ENCODE measurements around the gene NTNG2.

The NTNG2 gene

DNA sequence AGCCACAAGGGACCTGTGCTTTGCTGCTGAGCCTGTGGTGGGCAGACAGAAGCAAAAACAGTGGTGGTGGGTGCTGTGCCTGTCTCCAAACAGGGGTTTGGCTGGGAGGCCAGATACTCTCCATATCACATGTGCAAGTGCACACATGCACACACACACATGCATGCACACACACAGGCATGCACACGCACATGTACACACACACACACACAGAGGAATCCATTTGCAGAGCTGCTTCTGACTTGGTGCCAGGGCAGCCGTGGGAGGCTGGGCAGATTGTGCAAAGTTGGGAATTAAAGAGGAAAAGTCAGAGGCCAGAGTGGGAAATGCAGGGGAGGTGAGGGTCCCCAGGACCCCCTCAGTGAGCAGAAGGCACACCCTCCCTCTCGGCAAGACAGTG, 71.3 kb downstream of the NTNG2 start:
- DNase-seq: no peak

DNA sequence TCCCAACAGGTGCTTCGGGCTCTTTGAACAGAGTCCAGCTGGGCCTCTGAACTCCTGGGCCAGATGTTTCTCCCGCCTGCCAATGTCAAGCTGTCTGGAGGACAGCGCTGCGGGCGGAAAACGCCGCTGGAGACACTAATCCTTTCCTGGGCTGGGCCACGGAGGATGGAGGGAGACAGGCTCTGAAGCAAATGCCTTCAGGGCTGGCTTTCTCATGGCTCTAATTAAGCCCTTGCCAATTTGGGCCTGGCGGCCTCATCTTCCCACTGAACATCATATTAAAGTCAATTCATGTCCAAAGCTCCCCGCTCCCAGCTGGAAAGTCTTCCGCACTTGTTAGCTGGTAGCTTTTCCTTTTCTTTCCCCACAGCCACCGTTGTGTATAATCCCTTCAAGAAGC, 72.7 kb downstream of the NTNG2 start:
- DNase-seq: no peak

DNA sequence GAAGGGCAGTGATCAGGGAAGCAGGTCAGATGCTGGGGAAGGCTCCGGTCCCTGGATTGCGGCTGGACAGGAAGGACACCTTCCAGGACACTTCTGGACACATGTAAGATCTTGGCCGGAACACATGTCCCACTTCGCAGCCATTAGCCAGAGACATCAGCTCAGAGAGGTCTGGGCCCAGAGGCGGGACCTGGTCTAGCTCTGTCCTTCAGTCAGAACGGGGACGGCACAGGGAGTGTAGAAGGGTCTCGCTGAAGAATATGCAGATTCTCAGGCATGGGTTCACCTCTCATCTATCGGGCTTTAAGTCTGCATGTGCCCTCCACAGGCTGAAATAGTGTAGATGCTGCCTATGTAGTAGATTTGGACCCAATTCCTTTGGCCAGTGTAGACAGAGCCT, 73.3 kb downstream of the NTNG2 start:
- no peak for DNase-seq

DNA sequence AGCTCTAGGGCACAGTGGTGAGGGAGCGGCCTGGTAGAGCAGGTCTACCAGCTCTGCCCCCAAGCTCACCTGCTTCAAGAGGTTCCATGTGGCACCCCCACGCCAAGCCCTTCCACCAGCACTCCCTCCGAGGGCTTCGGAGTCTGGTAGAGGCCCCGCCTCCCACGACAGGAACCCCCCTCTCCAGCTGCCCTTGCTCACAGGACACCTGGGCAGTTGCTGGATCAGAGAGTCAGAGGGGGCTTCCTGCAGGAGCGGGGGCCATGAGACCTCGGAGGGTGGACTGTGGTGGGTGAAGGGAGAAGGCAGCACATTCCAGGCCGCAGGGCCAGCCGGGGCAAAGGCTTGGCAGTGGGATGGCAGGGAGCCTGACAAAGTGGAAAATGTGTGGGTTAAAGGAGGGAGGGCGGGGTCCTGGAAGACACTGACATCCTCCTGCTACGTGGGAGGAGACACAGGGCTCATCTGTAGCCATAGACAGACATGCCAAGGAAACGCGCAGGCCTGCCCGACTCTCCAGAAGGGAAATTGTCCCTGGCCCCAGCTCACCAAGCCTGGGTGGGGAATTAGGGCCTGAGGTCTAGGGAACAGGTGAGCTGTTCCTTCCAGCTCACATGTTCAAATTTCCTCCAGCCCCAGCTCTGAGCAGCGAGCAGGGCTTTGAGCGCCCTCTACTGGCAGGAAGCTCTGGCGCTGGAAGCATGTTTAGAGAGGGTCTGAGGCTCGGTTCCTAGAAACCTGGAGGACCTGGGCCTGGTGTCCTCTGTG, 74.2 kb downstream of the NTNG2 start:
- DNase-seq: peak in 54 of 58 donors; percentile 37 to 90 (median 62)

DNA sequence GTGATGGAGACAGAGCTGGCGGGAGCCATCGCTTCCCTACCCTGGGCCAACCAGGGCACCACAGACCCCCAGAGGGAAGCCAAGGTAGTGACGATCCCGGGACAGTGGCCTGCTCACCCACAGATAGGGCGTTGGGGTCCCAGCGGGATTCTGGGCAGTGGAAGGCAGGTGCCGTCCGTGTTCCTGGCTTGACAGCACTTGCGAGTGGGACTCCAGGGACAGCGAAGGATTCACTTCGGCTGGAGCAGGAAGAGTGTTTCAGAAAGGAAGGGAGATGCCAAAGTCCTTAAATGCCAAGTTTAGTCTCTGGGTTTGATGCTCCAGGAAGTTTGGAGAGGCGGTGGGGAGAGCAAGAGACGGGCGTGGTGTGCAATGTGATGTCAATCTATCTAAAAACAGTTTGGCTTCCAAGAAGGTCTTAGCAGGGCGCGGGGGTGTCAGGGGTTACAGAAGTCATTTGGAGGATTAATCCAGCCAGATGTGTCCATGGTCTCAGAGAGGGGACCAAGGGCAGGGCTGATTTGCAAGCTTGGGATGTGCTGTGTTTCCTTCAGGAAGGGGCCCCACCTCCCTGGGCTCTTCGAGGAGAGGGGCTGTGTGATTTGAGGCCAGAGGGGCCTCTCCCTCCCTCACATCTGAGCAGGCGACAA, 74.9 kb downstream of the NTNG2 start:
- no peak for DNase-seq

DNA sequence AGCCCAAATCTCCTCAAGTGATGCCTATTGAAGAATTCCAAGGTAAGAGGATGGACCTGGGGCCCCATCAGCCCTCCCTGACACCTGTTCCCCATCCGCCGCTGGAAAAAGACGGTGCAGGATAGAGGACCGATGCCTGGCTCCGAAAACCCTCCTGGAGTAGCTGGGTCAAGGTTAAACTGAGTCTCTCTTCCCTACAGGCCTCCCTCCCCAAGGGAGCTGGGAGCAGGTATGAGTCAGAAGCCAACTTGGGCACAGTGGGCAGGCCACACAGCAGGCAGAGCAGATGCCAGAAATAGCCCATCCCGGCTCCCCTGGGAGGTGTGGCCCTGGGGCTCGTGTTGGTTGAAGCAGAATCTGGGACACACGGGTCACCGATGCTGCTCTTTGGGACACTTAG, 75.6 kb downstream of the NTNG2 start:
- DNase-seq: peak in 1 of 58 donors; percentile 15

DNA sequence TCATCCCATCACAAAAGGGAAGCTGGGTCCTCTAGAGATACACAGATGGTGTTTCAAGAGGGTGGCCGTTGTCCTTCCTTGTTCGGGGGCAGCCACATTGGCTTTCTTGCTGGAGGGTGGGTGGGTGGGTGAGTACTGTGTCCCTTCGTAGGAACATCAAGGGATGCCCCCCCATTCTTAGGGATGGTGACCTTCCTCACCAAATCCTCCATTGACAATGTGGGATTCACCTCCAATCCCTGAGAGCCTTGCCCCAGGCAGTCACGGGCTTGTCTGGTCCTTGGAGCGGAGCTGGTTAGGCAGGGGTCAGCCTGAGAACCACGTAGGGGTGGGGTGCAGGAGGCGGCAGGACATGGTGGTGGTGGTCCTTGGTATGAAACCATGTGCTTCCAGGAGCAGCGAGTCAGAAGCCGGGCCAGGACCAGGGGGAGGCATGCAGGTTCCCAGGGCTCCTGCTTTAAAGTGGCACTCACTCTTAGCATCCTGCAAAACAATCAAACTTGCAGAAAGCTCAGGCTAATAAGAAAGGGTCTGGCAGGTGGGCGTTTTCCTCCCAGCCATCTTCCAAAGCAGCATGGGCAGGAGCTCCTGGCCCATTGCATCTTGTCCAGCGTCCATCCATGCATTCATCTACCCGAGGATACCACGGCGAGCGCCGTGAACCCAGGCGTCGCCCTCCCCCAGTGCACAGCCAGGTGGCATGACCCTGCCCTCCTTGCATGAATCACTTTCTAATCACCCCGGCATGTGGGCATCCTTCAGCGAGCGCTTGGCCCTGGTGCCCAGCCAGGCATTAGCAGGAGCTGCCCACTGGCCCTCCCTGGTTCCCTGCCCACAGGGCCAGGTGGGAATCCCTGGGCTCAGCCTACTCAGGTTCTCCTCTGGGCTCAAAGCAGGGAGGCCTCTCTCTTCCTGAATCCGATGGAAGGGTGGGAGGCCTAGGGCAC, 76.4 kb downstream of the NTNG2 start:
- no peak for DNase-seq

DNA sequence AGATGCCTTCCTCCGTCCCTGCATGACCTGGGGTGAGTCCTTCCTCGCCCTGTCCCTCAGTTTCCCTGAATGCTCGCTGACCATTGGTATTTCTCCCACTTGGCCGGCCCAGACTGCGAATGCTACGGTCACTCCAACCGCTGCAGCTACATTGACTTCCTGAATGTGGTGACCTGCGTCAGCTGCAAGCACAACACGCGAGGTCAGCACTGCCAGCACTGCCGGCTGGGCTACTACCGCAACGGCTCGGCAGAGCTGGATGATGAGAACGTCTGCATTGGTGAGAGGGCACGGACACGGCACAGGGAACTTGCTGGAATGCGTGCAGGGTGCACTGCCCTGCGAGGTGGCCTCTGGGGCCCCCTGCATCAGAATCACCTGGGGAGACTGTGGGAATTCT, 77.1 kb downstream of the NTNG2 start:
- peak in 1 of 58 donors; percentile 19 for DNase-seq

DNA sequence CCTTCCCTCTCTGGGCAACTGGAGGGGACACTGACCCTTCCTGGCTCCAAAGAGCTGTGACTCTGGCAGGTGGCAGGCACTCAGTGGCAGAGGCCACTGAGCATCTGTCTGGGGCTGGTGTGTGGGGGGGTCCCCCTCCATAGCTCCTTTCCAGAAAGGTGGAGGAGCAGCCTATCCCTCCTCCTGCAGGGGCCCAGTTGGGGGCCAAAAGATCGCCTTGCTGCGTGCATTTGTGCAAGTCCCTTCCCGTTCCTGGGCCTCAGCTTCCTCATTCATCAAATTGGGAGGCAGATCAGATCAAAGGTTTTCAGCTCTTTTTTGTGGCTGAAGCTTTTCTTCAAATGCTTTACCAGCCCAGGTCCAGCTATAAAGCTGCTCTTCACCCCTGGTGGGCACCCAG, 77.7 kb downstream of the NTNG2 start:
- no peak for DNase-seq

DNA sequence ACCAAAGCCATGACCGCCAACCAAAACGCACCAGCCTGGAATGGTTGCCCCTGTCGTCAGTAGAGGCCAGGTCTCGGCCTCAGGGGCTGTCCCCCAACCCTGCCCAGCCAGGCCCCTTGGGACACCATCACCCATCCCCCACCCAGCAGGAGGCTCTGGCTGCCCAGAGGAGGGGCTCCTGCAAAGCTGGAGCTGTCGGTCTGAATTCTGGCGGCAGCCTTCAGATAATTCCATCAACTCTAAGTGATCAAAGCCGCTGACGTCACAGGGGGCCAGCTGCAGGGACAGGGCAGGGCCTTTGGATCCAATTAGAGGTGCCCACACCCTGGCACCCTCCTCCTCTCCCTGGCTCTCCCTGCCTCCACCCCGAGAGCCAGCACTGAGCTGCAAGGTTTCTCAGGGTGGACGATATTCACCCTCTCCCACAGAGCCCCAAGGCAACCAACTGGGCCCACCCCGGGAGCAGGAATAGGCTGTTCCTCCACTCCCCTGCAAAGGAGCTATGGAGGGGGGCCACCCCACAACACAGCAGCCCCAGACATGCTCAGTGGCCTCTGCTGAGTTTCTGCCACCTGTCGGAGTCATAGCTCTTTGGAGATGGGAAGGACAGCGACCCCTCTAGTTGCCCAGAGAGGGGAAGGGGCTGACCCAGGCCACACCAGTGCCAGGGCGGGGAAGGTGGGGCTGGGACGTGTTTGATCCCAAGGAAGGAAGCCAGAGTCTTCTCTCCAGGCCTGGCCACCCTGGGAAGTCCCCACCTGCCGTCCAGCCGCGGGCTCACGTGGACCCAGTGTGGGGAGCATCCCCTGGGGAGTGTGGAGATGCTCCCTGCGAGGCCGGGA, 78.4 kb downstream of the NTNG2 start:
- DNase-seq: peak in 1 of 58 donors; percentile 52

DNA sequence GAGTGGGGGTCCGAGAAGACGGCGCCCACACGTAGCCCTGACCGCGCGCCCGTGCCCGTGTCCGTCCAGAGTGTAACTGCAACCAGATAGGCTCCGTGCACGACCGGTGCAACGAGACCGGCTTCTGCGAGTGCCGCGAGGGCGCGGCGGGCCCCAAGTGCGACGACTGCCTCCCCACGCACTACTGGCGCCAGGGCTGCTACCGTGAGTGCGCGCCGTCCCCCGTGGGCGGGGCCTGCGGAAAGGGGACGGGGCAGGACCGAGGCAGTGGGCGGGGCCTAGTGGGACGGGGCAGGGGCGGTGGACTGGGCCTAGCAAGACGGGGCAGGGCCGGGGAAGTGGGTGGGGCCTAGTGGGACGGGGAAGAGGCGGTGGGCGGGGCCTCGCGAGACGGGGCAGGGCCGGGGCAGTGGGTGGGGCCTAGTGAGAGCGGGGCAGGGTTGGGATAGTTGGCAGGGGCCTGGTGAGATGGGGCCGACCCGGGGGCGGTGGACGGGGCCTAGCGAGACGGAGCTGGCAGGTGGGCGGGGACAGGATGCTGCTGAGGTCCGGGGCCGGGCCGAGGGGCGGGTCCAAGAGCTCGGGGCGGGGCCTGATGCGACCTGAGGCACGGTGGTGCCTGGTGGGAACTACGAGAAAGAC, 79.1 kb downstream of the NTNG2 start:
- peak; percentile 35 to 98 (median 90) for DNase-seq

DNA sequence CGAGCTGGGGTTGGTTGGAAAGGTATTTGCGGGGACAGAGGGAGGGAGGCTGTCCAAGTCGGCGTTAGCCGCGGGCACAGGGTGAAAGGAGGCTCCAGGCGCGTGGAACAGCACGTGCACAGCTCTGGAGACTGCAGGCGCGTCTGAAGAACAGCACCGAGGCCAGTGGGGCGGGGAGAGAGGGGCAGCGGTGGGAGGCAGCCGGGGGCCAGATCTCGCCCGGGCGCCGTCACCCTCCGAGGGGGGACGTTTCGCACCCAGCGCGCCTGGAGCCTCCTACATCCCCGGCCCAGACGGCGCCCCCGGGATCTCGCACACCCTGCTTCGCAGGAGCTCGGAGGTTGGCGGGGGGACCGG, 79.6 kb downstream of the NTNG2 start:
- DNase-seq: no peak

DNA sequence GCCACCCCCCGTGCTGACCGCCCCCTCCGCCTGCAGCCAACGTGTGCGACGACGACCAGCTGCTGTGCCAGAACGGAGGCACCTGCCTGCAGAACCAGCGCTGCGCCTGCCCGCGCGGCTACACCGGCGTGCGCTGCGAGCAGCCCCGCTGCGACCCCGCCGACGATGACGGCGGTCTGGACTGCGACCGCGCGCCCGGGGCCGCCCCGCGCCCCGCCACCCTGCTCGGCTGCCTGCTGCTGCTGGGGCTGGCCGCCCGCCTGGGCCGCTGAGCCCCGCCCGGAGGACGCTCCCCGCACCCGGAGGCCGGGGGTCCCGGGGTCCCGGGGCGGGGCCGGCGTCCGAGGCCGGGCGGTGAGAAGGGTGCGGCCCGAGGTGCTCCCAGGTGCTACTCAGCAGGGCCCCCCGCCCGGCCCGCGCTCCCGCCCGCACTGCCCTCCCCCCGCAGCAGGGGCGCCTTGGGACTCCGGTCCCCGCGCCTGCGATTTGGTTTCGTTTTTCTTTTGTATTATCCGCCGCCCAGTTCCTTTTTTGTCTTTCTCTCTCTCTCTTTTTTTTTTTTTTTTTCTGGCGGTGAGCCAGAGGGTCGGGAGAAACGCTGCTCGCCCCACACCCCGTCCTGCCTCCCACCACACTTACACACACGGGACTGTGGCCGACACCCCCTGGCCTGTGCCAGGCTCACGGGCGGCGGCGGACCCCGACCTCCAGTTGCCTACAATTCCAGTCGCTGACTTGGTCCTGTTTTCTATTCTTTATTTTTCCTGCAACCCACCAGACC, 80.2 kb downstream of the NTNG2 start:
- peak in 2 of 58 donors; percentile 11 to 28 for DNase-seq

DNA sequence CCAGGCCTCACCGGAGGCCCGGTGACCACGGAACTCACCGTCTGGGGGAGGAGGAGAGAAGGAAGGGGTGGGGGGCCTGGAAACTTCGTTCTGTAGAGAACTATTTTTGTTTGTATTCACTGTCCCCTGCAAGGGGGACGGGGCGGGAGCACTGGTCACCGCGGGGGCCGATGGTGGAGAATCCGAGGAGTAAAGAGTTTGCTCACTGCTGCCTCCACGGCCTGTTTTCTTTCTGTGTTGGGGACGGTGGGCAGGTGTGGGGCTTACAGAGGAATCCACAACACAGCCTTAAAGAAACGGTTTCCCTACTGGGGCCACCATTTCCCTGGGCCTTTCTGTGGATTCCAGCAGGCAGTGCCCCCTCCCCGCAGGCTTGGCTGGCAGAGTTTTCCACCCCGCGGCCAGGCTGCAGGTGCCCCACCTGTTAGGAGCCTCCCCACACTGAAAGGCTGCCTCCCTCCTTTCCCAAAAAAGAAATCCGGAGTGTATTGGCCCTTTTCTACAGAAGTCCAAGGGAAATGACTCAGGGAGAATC, 80.8 kb downstream of the NTNG2 start:
- peak in 1 of 58 donors; percentile 18 for DNase-seq

DNA sequence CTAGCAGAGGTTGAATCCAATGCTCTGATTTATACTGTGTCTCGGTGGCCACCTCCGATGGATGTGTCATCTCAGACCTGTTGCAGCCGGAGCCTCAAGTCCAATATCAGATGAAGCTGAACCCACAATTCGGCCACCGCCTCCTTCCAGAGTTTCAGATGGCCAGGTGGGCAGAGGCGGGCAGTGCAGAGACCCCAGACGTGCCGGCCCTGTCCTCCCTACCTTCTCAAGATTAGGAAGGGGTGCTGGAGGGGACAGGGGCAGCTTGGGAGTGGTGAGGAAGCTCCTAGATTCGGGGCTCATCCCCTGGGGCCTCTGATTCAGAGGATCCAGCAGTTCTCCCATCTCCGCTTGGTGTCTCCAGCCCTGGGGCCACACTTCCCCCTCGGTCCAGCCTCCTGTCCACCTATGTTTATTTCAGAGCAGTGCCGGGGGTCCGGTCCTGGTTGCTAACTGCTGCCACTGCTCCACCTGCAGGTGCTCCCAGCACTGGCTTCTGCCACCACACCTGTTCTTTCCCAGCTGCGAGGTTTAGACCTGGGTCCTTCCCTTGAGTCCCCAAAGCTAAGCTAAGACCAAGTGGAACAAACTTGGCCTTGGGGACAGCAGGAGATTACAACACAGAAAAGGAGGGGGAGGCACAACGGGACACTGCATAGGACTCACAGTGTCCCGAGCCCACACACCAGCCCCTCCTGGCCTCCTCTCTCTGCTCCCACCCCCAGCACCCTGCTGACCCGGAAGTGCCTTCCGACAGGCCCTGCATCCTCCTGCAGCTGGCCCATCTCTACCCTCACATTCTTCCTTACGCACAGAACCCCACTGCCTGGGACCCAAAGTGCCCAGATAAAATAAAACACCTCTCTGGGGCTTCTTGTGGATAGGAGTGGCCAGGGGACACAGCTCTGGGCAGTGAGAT, 81.6 kb downstream of the NTNG2 start:
- no peak for DNase-seq

DNA sequence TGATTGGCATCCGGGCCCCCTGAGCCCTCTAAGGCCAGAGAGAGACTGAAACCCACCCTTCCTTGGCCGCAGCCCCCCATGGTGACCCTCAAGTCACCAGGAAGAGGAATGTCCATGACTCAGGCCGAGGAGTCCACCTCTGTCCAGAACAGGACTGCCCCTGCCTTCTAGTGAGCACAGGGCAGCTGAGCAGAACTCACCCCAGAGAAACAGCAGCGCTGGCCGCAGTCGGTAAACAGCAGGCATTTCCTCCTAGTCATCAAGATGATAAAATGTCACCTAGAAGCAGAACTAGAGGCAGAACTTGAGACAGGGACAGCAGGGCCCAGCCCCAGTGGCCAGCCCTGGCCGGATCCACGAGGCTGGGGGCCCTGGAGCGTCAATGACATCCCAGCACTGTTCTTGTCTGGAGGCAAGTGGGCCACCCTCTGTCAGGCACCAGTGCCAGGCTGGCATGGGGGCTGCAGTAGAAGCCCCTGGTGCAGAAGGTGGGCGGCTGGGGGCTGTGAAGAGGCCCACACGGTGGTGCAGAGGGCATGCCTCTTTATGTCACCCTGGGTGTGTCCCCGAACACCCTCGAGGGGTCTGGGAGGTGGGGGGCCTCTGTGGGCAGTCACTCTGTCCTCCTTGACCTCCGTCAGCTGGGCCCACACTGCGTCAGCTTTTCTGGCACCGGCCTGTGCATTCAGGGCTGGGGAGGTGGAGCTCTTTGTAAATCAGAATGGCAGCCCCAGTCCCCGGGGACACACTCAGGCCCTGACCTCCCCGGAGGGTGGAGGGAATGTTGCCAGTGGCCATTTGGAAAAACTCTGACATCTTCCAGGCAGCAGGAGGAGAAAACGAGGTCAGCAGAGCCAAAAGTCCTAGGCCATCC, 83.0 kb downstream of the NTNG2 start:
- no peak for DNase-seq

DNA sequence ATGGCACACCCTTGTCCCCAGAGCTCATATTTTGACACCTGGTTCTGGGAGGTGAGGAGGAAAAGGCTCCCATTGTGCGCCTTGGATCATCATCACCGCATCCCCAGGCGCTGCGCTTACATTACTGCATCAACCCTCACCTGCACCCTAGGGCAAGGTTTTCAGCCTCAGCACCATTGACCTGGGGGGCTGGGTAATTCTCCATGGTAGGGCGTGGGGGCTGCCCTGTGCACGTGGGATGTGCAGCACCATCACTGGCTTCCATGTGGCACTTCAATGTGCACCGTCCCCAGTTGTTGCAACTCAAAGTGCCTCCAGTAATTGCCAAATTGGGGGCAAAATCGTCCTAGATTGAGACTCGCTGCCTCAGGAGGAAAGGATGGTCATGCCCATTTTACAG, 83.6 kb downstream of the NTNG2 start:
- DNase-seq: no peak

Measured in anterior cingulate cortex (tissue), 58 donors.